ENCODE measurements around the gene GPC1. TPM values are rescaled to one million over a fixed set of nuclear protein-coding genes. Genes with fewer than 3 reads are reported as not detected.

GPC1 gene
- total and polyA plus RNA-seq, 2 donors (not counting 3 experiments of a cell fraction or from before 2014, with no cell fraction given): 9.6 to 31.1 TPM

DNA sequence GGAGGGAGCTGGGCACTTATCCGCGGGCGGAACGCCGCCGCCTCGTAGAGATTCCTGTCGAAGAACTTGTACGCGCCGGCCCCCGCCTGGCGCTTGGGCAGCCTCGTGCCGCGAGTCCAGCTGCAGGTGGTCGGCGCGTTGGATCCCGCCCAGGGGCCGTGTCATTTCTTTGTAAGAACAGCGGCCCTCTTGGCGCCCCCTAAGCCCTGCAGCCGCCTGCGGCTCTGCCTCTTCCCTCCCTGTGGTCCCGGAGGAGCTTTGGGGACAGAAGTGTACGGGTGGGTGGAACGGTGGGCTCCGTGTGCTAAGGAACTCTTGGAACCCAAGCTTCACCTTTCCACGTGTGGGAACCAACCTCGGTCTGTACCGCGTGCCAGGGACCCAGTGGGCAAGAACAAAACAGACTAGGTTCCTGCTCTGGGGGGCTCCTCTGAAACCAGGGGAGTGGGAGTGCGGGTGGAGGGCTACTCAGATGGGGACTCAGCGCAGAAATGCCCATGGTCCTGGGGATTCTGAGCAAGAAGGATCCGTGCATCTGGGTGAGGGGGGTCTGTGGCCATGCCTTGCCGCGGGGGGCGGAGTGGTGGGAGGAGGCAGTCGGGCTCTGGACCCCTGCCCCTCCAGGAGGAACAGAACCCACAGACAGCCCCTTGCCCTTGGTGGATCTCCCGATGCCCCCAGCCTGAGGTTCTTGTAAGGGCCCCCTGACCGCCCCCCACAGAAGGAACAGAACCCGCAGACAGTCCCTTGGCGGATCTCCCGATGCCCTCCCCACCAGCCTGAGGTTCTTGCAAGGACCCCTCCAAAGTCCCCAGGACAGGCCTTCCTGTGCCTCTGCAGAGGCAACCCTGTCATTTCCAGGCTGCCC lies 1.5 kb downstream of the GPC1 start:
- TF ChIP-seq JUN (IDR thresholded peaks at IDR 0.05; ENCODE audit: borderline replicate concordance, insufficient read depth, insufficient read length, low read depth): no peak
- TF ChIP-seq MAX (IDR thresholded peaks at IDR 0.05; ENCODE audit: insufficient read depth, insufficient read length): peak; percentile 11
- TF ChIP-seq POLR2A (IDR thresholded peaks at IDR 0.05; ENCODE audit: low read depth, low read length): no peak
- no peaks in the 10 kb centered on the region for H3K9me1 ChIP-seq (replicated peaks; ENCODE audit: control insufficient read depth, extremely low read depth, insufficient read depth, low read length)
- H4K20me1 ChIP-seq (replicated peaks; ENCODE audit: control insufficient read depth, extremely low read depth, insufficient read depth, low read length): no peaks in the 10 kb centered on the region
- H2AFZ ChIP-seq (ENCODE audit: low read depth, low read length): no peak overlapping the region
- no peaks in the 10 kb centered on the region for H3K36me3 ChIP-seq (ENCODE audit: control insufficient read depth in 2 of 2, extremely low read depth in 1 of 2, insufficient read depth in 2 of 2, low read length in 2 of 2)
- intact Hi-C loops (cut with micrococcal nuclease) (loop anchor here (5.0 kb wide), 2 partner anchors 130 to 395 kb away; partner anchors contain the start of gene RNPEPL1), dilution Hi-C loops (cut with MboI; ENCODE audit: extremely low pct_ligation_motif_present, low sequenced_read_pairs) (no loop called here)
- DNase-seq (ENCODE audit: low read depth, low spot score) (no peak), FAIRE-seq (no peak)
- ChIA-PET CTCF (interaction anchor here (0.6 to 1.9 kb wide), 3 partner anchors 202 to 287 kb away, joined by 3 to 22 read pairs (median 7); no protein-coding TSS in a partner anchor), POLR2A (no interaction called here)
- BruUV-seq (replicated peaks): no TSS peak
- no peak overlapping the region for H3K9ac ChIP-seq (replicated peaks; ENCODE audit: extremely low read depth, insufficient read depth, low read length)
- H3K9me3 ChIP-seq (replicated peaks; ENCODE audit: control insufficient read depth, insufficient read depth, low read length): no peaks in the 10 kb centered on the region
- H3K27me3 ChIP-seq (ENCODE audit: control insufficient read depth in 2 of 2, insufficient read depth in 2 of 2, low read length in 2 of 2): peaks cover 7 to 15% of the 10 kb centered on the region in 2 experiments
- H3K4me2 ChIP-seq (ENCODE audit: insufficient read depth, low read length): no peak overlapping the region
- H3K4me1 ChIP-seq (ENCODE audit: control insufficient read depth, extremely low read depth, insufficient read depth, low read length): no peaks in the 10 kb centered on the region
- no peak overlapping the region for H3K4me3 ChIP-seq (replicated peaks in 1 of 3; ENCODE audit: insufficient read depth in 1 of 3, low read depth in 1 of 3, low read length in 3 of 3)
- no peak overlapping the region for H3K27ac ChIP-seq (ENCODE audit: insufficient read depth, low read depth, low read length)
- H3K79me2 ChIP-seq (ENCODE audit: control insufficient read depth, insufficient read depth, low read length): no peaks in the 10 kb centered on the region

- Histone ChIP-seq H3K27me3 (ENCODE audit: control insufficient read depth in 2 of 2, insufficient read depth in 2 of 2, low read length in 2 of 2) (peaks cover 7 to 15% of the 10 kb centered on the region in 2 experiments), H3K9me1 (replicated peaks; ENCODE audit: control insufficient read depth, extremely low read depth, insufficient read depth, low read length) (no peaks in the 10 kb centered on the region), H2AFZ (ENCODE audit: low read depth, low read length) (no peak overlapping the region), H3K27ac (ENCODE audit: insufficient read depth, low read depth, low read length) (no peak overlapping the region), H3K79me2 (ENCODE audit: control insufficient read depth, insufficient read depth, low read length) (no peaks in the 10 kb centered on the region), H3K4me1 (ENCODE audit: control insufficient read depth, extremely low read depth, insufficient read depth, low read length) (no peaks in the 10 kb centered on the region), H3K4me3 (replicated peaks in 1 of 3; ENCODE audit: insufficient read depth in 1 of 3, low read depth in 1 of 3, low read length in 3 of 3) (no peak overlapping the region), H3K4me2 (ENCODE audit: insufficient read depth, low read length) (no peak overlapping the region), H3K36me3 (ENCODE audit: control insufficient read depth in 2 of 2, extremely low read depth in 1 of 2, insufficient read depth in 2 of 2, low read length in 2 of 2) (no peaks in the 10 kb centered on the region), H3K9ac (replicated peaks; ENCODE audit: extremely low read depth, insufficient read depth, low read length) (no peak overlapping the region), H4K20me1 (replicated peaks; ENCODE audit: control insufficient read depth, extremely low read depth, insufficient read depth, low read length) (no peaks in the 10 kb centered on the region), H3K9me3 (replicated peaks; ENCODE audit: control insufficient read depth, insufficient read depth, low read length) (no peaks in the 10 kb centered on the region)
- ChIA-PET CTCF (interaction anchor here (2.4 kb wide), 1 partner anchor 206 kb away, joined by 16 read pairs; no protein-coding TSS in a partner anchor), POLR2A (no interaction called here)
- no peak for FAIRE-seq
- dilution Hi-C loops (cut with MboI; ENCODE audit: extremely low pct_ligation_motif_present, low sequenced_read_pairs) (no loop called here), intact Hi-C loops (cut with micrococcal nuclease) (loop anchor here (5.0 kb wide), 2 partner anchors 130 to 395 kb away; partner anchors contain the start of gene RNPEPL1)
- TF ChIP-seq FOS (IDR thresholded peaks at IDR 0.05; ENCODE audit: borderline replicate concordance, insufficient read depth, low read length) (no peak), GATA2 (IDR thresholded peaks at IDR 0.05; ENCODE audit: insufficient read depth, insufficient read length, low read depth, low read length) (no peak), EZH2 (IDR thresholded peaks at IDR 0.05; ENCODE audit: borderline replicate concordance, low read depth, low read length, severe bottlenecking) (no peak), JUN (IDR thresholded peaks at IDR 0.05; ENCODE audit: borderline replicate concordance, insufficient read depth, insufficient read length, low read depth) (no peak), POLR2A (IDR thresholded peaks at IDR 0.05; ENCODE audit: low read depth, low read length) (no peak), MYC (IDR thresholded peaks at IDR 0.05; ENCODE audit: low read depth, low read length) (no peak), POLR2AphosphoS5 (IDR thresholded peaks at IDR 0.05; ENCODE audit: insufficient read depth, low read depth, low read length) (no peak), MAX (IDR thresholded peaks at IDR 0.05; ENCODE audit: insufficient read depth, insufficient read length) (no peak)
- TF ChIP-seq, protein P1, sequence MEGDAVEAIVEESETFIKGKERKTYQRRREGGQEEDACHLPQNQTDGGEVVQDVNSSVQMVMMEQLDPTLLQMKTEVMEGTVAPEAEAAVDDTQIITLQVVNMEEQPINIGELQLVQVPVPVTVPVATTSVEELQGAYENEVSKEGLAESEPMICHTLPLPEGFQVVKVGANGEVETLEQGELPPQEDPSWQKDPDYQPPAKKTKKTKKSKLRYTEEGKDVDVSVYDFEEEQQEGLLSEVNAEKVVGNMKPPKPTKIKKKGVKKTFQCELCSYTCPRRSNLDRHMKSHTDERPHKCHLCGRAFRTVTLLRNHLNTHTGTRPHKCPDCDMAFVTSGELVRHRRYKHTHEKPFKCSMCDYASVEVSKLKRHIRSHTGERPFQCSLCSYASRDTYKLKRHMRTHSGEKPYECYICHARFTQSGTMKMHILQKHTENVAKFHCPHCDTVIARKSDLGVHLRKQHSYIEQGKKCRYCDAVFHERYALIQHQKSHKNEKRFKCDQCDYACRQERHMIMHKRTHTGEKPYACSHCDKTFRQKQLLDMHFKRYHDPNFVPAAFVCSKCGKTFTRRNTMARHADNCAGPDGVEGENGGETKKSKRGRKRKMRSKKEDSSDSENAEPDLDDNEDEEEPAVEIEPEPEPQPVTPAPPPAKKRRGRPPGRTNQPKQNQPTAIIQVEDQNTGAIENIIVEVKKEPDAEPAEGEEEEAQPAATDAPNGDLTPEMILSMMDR (IDR thresholded peaks at IDR 0.05; ENCODE audit: extremely low read depth in 1 of 2, insufficient read depth in 1 of 2, low read depth in 1 of 2, low read length in 2 of 2): no peak
- BruUV-seq (replicated peaks): no TSS peak
- DNase-seq (ENCODE audit: low read depth, low spot score): no peak
These were observed 2.0 kb downstream of the GPC1 start for GRCh38 chr2:240437551-240437860.
